ENCODE data around the gene STAT4. TPM values are rescaled to one million over a fixed set of nuclear protein-coding genes. Genes with fewer than 3 reads are reported as not detected.
"Not testable (repeated sequence)": the region's sequence is repeated elsewhere in the genome, so short reads cannot be mapped to it uniquely, and the experiment has no call there.

The STAT4 gene
- total RNA-seq, 1 donor from 2014 or later: 4.1 TPM

- no peak for DNase-seq (ENCODE audit: low spot score)
These were observed 153.8 kb downstream of the STAT4 start for GRCh38 chr2:190996947-190997346.

- no peak for DNase-seq (ENCODE audit: low spot score)
These were observed 154.4 kb downstream of the STAT4 start for GRCh38 chr2:190996338-190996946.

GRCh38 chr2:190995315-190995714 lies 155.5 kb downstream of the STAT4 start:
- DNase-seq (ENCODE audit: low spot score): not testable (repeated sequence)

- no peak for DNase-seq (ENCODE audit: low spot score)
These were observed 156.6 kb downstream of the STAT4 start for GRCh38 chr2:190994148-190994547.

- DNase-seq (ENCODE audit: low spot score): no peak
These were observed 157.5 kb downstream of the STAT4 start for GRCh38 chr2:190993292-190993643.

GRCh38 chr2:190990132-190990531 lies 160.7 kb downstream of the STAT4 start:
- no peak for DNase-seq (ENCODE audit: low spot score)

- DNase-seq (ENCODE audit: low spot score): no peak
These were observed 161.9 kb downstream of the STAT4 start for GRCh38 chr2:190988910-190989309.

GRCh38 chr2:190987938-190988337 lies 162.9 kb downstream of the STAT4 start:
- DNase-seq (ENCODE audit: low spot score): no peak

GRCh38 chr2:190987116-190987515 lies 163.7 kb downstream of the STAT4 start:
- no peak for DNase-seq (ENCODE audit: low spot score)

GRCh38 chr2:190986221-190986953 lies 164.4 kb downstream of the STAT4 start:
- no peak for DNase-seq (ENCODE audit: low spot score)

- DNase-seq (ENCODE audit: low spot score): no peak
These were observed 166.2 kb downstream of the STAT4 start for GRCh38 chr2:190984595-190984994.

GRCh38 chr2:190982262-190983034 lies 168.3 kb downstream of the STAT4 start:
- no peak for DNase-seq (ENCODE audit: low spot score)

GRCh38 chr2:190981733-190982132 lies 169.1 kb downstream of the STAT4 start:
- no peak for DNase-seq (ENCODE audit: low spot score)

- DNase-seq (ENCODE audit: low spot score): no peak
These were observed 169.5 kb downstream of the STAT4 start for GRCh38 chr2:190981333-190981732.

GRCh38 chr2:190980630-190981209 lies 170.1 kb downstream of the STAT4 start:
- DNase-seq (ENCODE audit: low spot score): no peak

GRCh38 chr2:190979906-190980629 lies 170.7 kb downstream of the STAT4 start:
- DNase-seq (ENCODE audit: low spot score): no peak

Other genes starting within 250 kb of the STAT4 start
- gene STAT1, start 136.8 kb downstream of the STAT4 start, total RNA-seq: 186 TPM
- gene MYO1B, start 94.4 kb upstream of the STAT4 start, total RNA-seq: 63.9 TPM

All from mesenteric fat pad (tissue), 1 donor.